ENCODE results near the gene P3H4. TPM values are rescaled to one million over a fixed set of nuclear protein-coding genes. Genes with fewer than 3 reads are reported as not detected.
A peak's percentile ranks its signal among the peaks of the same experiment; 100 is the strongest.
"Not testable (repeated sequence)": the region's sequence is repeated elsewhere in the genome, so short reads cannot be mapped to it uniquely, and the experiment has no call there.

The P3H4 gene
- 1 to 10 TPM; 1.8 to 1.9 TPM for total RNA-seq

GRCh38 chr17:41811549-41812380 is at the start of gene P3H4:
P3H4 (minus strand) TSS chr17:41811949; CDS start chr17:41811915, 34 bp downstream.
- CTCF ChIA-PET = interaction anchor here (0.7 to 3.2 kb wide), 21 partner anchors 9 to 159 kb away, joined by 3 to 23 read pairs (median 4); partner anchors contain the start of genes EIF1, JUP, KLHL10 and KLHL11
- Mint-ChIP-seq H3K27ac (peak within 1 kb of the TSS; percentile 1), H3K9me3 (no peaks in the 10 kb centered on the region), H3K4me1 (peaks cover 16% of the 10 kb centered on the region), H3K36me3 (ENCODE audit: low read depth) (no peaks in the 10 kb centered on the region), H3K27me3 (peaks cover 19% of the 10 kb centered on the region), H3K4me3 (peak within 1 kb of the TSS; percentile 76)
- POLR2A ChIA-PET = interaction anchor here (1.0 to 2.2 kb wide), 8 partner anchors 8 to 122 kb away, joined by 3 to 12 read pairs (median 4); partner anchors contain the start of gene EIF1
- DNase-seq = peak; percentile 79

- H3K4me1 Mint-ChIP-seq = peaks cover 20% of the 10 kb centered on the region
- ChIA-PET POLR2A (interaction anchor here (0.8 kb wide), 1 partner anchor 172 kb away, joined by 3 read pairs; the partner anchor contains the start of gene EIF1), CTCF (no interaction called here)
- H3K9me3 Mint-ChIP-seq = no peaks in the 10 kb centered on the region
- no peak overlapping the region for H3K27ac Mint-ChIP-seq
- H3K36me3 Mint-ChIP-seq (ENCODE audit: low read depth) = peaks cover 1% of the 10 kb centered on the region
- no peak overlapping the region for H3K4me3 Mint-ChIP-seq
- no peaks in the 10 kb centered on the region for H3K27me3 Mint-ChIP-seq
- DNase-seq = no peak
These were observed 48.6 kb upstream of the P3H4 start for GRCh38 chr17:41860254-41860931.

GRCh38 chr17:41851382-41851781 is 39.6 kb upstream of the P3H4 start:
- H3K9me3 Mint-ChIP-seq, DNase-seq, H3K27ac Mint-ChIP-seq, CTCF ChIA-PET, H3K4me1 Mint-ChIP-seq, H3K27me3 Mint-ChIP-seq, H3K4me3 Mint-ChIP-seq: not testable (repeated sequence)
- peaks cover 34% of the 10 kb centered on the region for H3K36me3 Mint-ChIP-seq (ENCODE audit: low read depth)
- POLR2A ChIA-PET = interaction anchor here (1.6 kb wide), 1 partner anchor 13 kb away, joined by 6 read pairs; the partner anchor contains the start of gene KLHL11

GRCh38 chr17:41849251-41849990 is 37.7 kb upstream of the P3H4 start:
- Mint-ChIP-seq H3K36me3 (ENCODE audit: low read depth) (peaks cover 28% of the 10 kb centered on the region), H3K27ac (no peak overlapping the region), H3K4me3 (no peak overlapping the region), H3K27me3 (no peaks in the 10 kb centered on the region), H3K9me3 (no peaks in the 10 kb centered on the region), H3K4me1 (peaks cover 4% of the 10 kb centered on the region)
- ChIA-PET POLR2A (interaction anchor here (1.3 to 1.9 kb wide), 2 partner anchors 15 to 68 kb away, joined by 3 to 5 read pairs; partner anchors contain the start of gene KLHL11), CTCF (interaction anchor here (1.6 kb wide), 1 partner anchor 48 kb away, joined by 7 read pairs; no protein-coding TSS in a partner anchor)
- no peak for DNase-seq

- H3K4me3 Mint-ChIP-seq = no peak overlapping the region
- POLR2A ChIA-PET = interaction anchor here (1.9 kb wide), 1 partner anchor 16 kb away, joined by 5 read pairs; the partner anchor contains the start of gene KLHL11
- CTCF ChIA-PET = interaction anchor here (1.3 to 1.6 kb wide), 2 partner anchors 37 to 48 kb away, joined by 4 to 7 read pairs; partner anchors contain the start of gene P3H4
These were observed 37.0 kb upstream of the P3H4 start for GRCh38 chr17:41848788-41849187.

GRCh38 chr17:41844971-41845370 is 33.2 kb upstream of the P3H4 start:
- Mint-ChIP-seq H3K4me1 (no peaks in the 10 kb centered on the region), H3K27me3 (no peaks in the 10 kb centered on the region), H3K9me3 (no peaks in the 10 kb centered on the region), H3K36me3 (ENCODE audit: low read depth) (peaks cover 2% of the 10 kb centered on the region), H3K4me3 (no peak overlapping the region), H3K27ac (no peak overlapping the region)
- CTCF ChIA-PET = no interaction called here
- POLR2A ChIA-PET = no interaction called here
- DNase-seq = no peak

More at GRCh38 chr17:41848788-41849187, 37.0 kb upstream of the P3H4 start:
- Mint-ChIP-seq H3K36me3 (ENCODE audit: low read depth) (peaks cover 22% of the 10 kb centered on the region), H3K4me1 (peaks cover 4% of the 10 kb centered on the region), H3K27me3 (no peaks in the 10 kb centered on the region), H3K9me3 (no peaks in the 10 kb centered on the region), H3K27ac (no peak overlapping the region)
- DNase-seq = no peak

- H3K4me3 Mint-ChIP-seq; CTCF ChIA-PET; H3K27me3 Mint-ChIP-seq; H3K4me1 Mint-ChIP-seq; POLR2A ChIA-PET; H3K27ac Mint-ChIP-seq; H3K36me3 Mint-ChIP-seq (ENCODE audit: low read depth); H3K9me3 Mint-ChIP-seq; DNase-seq: not testable (repeated sequence)
These were observed 29.0 kb upstream of the P3H4 start for GRCh38 chr17:41840781-41841180.

- H3K9me3 Mint-ChIP-seq; H3K27ac Mint-ChIP-seq; DNase-seq; POLR2A ChIA-PET; H3K27me3 Mint-ChIP-seq; H3K36me3 Mint-ChIP-seq (ENCODE audit: low read depth); H3K4me3 Mint-ChIP-seq: not testable (repeated sequence)
- CTCF ChIA-PET = interaction anchor here (0.7 kb wide), 1 partner anchor 88 kb away, joined by 3 read pairs; no protein-coding TSS in a partner anchor
- H3K4me1 Mint-ChIP-seq = peaks cover 12% of the 10 kb centered on the region
These were observed 27.7 kb upstream of the P3H4 start for GRCh38 chr17:41839448-41839847.

- ChIA-PET POLR2A (interaction anchor here (1.8 kb wide), 1 partner anchor 27 kb away, joined by 5 read pairs; the partner anchor contains the start of gene KLHL11), CTCF (interaction anchor here (1.7 kb wide), 1 partner anchor 26 kb away, joined by 4 read pairs; the partner anchor contains the start of gene P3H4)
- H3K27ac Mint-ChIP-seq = no peak within 1 kb of the TSS
- DNase-seq = no peak
- no peaks in the 10 kb centered on the region for H3K9me3 Mint-ChIP-seq
- peaks cover 12% of the 10 kb centered on the region for H3K4me1 Mint-ChIP-seq
- H3K27me3 Mint-ChIP-seq = peaks cover 6% of the 10 kb centered on the region
- H3K4me3 Mint-ChIP-seq = peak within 1 kb of the TSS; percentile 73
- peaks cover 2% of the 10 kb centered on the region for H3K36me3 Mint-ChIP-seq (ENCODE audit: low read depth)
These were observed 26.2 kb upstream of the P3H4 start, which contains the start of gene KLHL10 for GRCh38 chr17:41837761-41838538. KLHL10 (plus strand) TSS chr17:41837825; CDS start chr17:41837933, 108 bp downstream.

- H3K27me3 Mint-ChIP-seq = peaks cover 6% of the 10 kb centered on the region
- ChIA-PET POLR2A (interaction anchor here (0.6 to 1.8 kb wide), 2 partner anchors 27 to 28 kb away, joined by 3 to 5 read pairs; partner anchors contain the start of gene KLHL11), CTCF (interaction anchor here (1.7 kb wide), 1 partner anchor 25 kb away, joined by 4 read pairs; the partner anchor contains the start of gene P3H4)
- H3K27ac Mint-ChIP-seq = no peak overlapping the region
- H3K4me1 Mint-ChIP-seq = peaks cover 12% of the 10 kb centered on the region
- no peak for DNase-seq
- H3K36me3 Mint-ChIP-seq (ENCODE audit: low read depth) = peaks cover 2% of the 10 kb centered on the region
- H3K4me3 Mint-ChIP-seq = peak overlapping the region; percentile 73
- no peaks in the 10 kb centered on the region for H3K9me3 Mint-ChIP-seq
These were observed 24.9 kb upstream of the P3H4 start for GRCh38 chr17:41836550-41837196.

GRCh38 chr17:41835800-41836549 is 24.2 kb upstream of the P3H4 start, which contains the start of gene NT5C3B:
NT5C3B (minus strand) TSS chr17:41836232; CDS start chr17:41836193, 39 bp downstream.
- H3K27ac Mint-ChIP-seq = no peak within 1 kb of the TSS
- POLR2A ChIA-PET = interaction anchor here (0.6 to 1.8 kb wide), 3 partner anchors 26 to 29 kb away, joined by 3 to 5 read pairs (median 3); partner anchors contain the start of gene KLHL11

More at GRCh38 chr17:41835800-41836549, 24.2 kb upstream of the P3H4 start, which contains the start of gene NT5C3B:
- Mint-ChIP-seq H3K4me3 (peak within 1 kb of the TSS; percentile 73), H3K4me1 (peaks cover 12% of the 10 kb centered on the region), H3K27me3 (peaks cover 6% of the 10 kb centered on the region), H3K9me3 (no peaks in the 10 kb centered on the region), H3K36me3 (ENCODE audit: low read depth) (peaks cover 2% of the 10 kb centered on the region)
- DNase-seq = peak; percentile 54
- CTCF ChIA-PET = no interaction called here

All from activated CD4-positive, alpha-beta memory T cell treated with anti-CD3 and anti-CD28 coated beads, Interleukin-2, amount 10 ng/mL, durations not matched to agents 7 days and 5 days (primary cell).